Left colon (tissue), 2 donors: Measurements from ENCODE around the gene TTLL12. TPM values are rescaled to one million over a fixed set of nuclear protein-coding genes. Genes with fewer than 3 reads are reported as not detected.
A peak's percentile ranks its signal among the peaks of the same experiment; 100 is the strongest.

ENCODE experiments used
- ATAC-seq: fragments of 200-7000 bp; cut with Tn5 transposase; one replicate; pipeline ENCODE4 v1.9.1; 2020; ENCODE audit warnings: mild to moderate bottlenecking, moderate library complexity
- DNase-seq, 2 donors: peaks; one replicate each; pipeline ENCODE4 v3.0.0-alpha.2; 2020
- intact Hi-C, 2 donors: fragments of 100-400 bp; cut with DNase I in 1 of 2; cut with micrococcal nuclease in 1 of 2; formaldehyde crosslinking; loops; one replicate each; pipeline versions ENCODE4 v1.11.2 to v1.14.0; 2022; cut with DNase I, micrococcal nuclease
- total RNA-seq, 2 donors: library from RNA; stranded (reverse); fragmentation: NEBNext Ultra II Directional; extraction: Animal tissue kit (Norgen Biotek cat#: 25700); gene quantifications; one replicate each; pipeline ENCODE4 v1.2.1, GENCODE V29; 2021
- donor health status: DM: no; HTN: no; CAD: no.
- donor health status: DM: yes; HTN: yes; CAD: no.

The TTLL12 gene
- total RNA-seq, 2 donors from 2014 or later = 79.5 to 91.6 TPM

DNA sequence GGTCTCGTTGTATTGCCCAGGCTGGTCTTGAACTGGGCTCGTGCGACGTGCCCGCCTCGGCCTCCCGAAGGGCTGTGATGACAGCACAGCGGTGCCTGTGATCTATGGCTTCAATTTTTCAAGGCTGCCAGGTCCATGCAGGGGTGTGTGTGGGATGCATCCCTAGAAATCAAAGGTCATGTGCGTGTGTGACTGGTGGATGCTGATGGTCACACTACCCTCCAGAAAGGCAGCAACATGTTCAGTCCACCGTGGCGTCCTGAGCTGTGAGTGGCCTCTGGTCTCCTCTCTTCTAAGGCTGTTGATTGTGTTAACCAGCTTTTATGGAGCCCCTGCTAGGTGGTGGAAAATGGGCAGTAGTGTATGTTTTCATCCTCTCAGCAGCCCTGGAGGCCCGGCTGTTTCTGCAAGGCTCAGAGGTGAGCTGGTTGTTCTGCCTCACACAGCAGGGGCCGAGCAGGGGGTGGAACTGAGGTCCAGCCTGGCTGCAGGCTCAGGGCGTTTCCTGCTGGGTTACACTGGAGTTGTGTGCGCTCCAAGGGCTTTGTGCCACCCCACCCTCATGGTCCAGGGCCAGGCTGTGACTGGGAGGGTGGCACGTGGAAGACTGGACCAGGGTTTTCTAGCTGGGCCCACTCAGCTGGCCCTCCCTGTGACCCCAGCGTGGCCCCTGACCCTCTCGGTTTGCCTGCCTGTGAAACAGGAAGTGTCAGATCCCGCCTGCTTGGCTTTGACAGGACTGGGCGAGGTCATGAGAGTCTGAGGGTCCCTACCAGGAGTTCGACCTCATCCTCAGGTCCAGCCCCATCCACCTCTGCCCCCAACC is 68.7 kb downstream of the TTLL12 start:
- peak; percentile 72 to 73 for DNase-seq
- peak; percentile 57 for ATAC-seq
- intact Hi-C loops = no loop called here

DNA sequence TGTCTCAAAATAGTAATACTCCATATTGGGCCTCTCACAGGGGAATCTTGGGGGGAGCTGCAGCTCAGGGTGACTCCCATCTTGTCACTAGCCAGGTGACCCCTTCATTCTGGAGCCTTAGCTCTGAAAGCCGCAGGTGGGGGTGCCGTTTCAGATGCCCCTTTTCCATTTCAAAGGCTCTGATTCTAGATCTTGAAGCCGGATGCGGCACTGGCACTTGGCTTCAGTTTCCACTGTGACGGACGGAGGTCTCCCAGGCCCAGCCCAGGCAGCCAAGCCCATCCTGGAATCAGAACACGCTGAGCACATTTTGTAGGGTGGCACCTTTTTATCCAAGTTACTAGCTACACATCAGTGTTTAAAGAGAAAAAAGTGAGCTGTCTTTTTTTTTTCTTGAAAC is 70.0 kb downstream of the TTLL12 start:
- intact Hi-C loops = no loop called here

More for the DNA sequence above, 70.0 kb downstream of the TTLL12 start:
- no peak for ATAC-seq
- no peak for DNase-seq

Other genes starting within 250 kb of the TTLL12 start
- gene PACSIN2, start 172.0 kb downstream of the TTLL12 start, total RNA-seq = 100 to 1,000 TPM; 191 to 219 TPM
- 1 to 10 TPM; 2.1 to 3.2 TPM for gene TTLL1, start 97.7 kb downstream of the TTLL12 start, total RNA-seq
- 10 to 100 TPM; 22.6 to 23.0 TPM for gene BIK, start 76.4 kb downstream of the TTLL12 start, total RNA-seq
- 10 to 100 TPM; 15.2 to 19.7 TPM for gene MCAT, start 43.7 kb downstream of the TTLL12 start, total RNA-seq
- gene TSPO, start 35.6 kb downstream of the TTLL12 start, total RNA-seq = 100 to 1,000 TPM; 250 to 259 TPM
- 1 to 10 TPM; 3.8 to 5.8 TPM for gene SCUBE1, start 156.2 kb upstream of the TTLL12 start, total RNA-seq
- not detected for gene MPPED1, start 224.9 kb upstream of the TTLL12 start, total RNA-seq